HepG2 (cell line): ENCODE measurements around the gene SERPINA3. TPM values are rescaled to one million over a fixed set of nuclear protein-coding genes. Genes with fewer than 3 reads are reported as not detected.
A peak's percentile ranks its signal among the peaks of the same experiment; 100 is the strongest.

Experiments
- EP300 ChIP-seq, 3 experiments: sonication (generic) in 1 of 3; formaldehyde crosslinking in 1 of 3; IDR thresholded peaks; 2 replicates each; pipeline versions ENCODE4 v1.5.1 to v1.6.1; 2011 to 2020; ENCODE audit warnings: low read depth in 2 of 3, low read length in 2 of 3, borderline replicate concordance in 1 of 3, improper control_type of control experiment in 1 of 3, mild to moderate bottlenecking in 1 of 3, missing genetic modification reagents in 1 of 3, moderate library complexity in 1 of 3
- FOXC1 ChIP-seq: sonication (generic); formaldehyde crosslinking; IDR thresholded peaks from 2 replicates; pipeline ENCODE4 v1.8.0; 2022; ENCODE audit warnings: mild to moderate bottlenecking, missing genetic modification reagents, borderline replicate concordance
- FOXP1 ChIP-seq, 2 experiments: fragments of 450-650 bp in 1 of 2; IDR thresholded peaks; 2 replicates each; pipeline ENCODE4 v1.6.1; 2017 to 2018; ENCODE audit warnings: antibody characterized with exemption in 1 of 2
- HNF4A ChIP-seq: sonication (generic); formaldehyde crosslinking; IDR thresholded peaks from 2 replicates; pipeline ENCODE4 v1.4.0; 2020; ENCODE audit warnings: missing genetic modification reagents
- KAT2B ChIP-seq: fragments of 150-350 bp; IDR thresholded peaks from 2 replicates; pipeline ENCODE4 v1.6.1; 2014; ENCODE audit warnings: low read depth, low read length, borderline replicate concordance
- KAT8 ChIP-seq: IDR thresholded peaks from 2 replicates; pipeline ENCODE4 v1.6.1; 2016; ENCODE audit warnings: missing genetic modification reagents, missing compliant biosample characterization
- KDM3A ChIP-seq: IDR thresholded peaks from 2 replicates; pipeline ENCODE4 v1.6.1; 2018; ENCODE audit warnings: low read depth, missing compliant biosample characterization
- MAF1 ChIP-seq: sonication (generic); formaldehyde crosslinking; IDR thresholded peaks from 2 replicates; pipeline ENCODE4 v1.5.0; 2020; ENCODE audit warnings: missing genetic modification reagents, borderline replicate concordance
- SIN3B ChIP-seq: fragments of 150-350 bp; IDR thresholded peaks from 2 replicates; pipeline ENCODE4 v1.6.1; 2014; ENCODE audit warnings: low read length
- ZNF17 ChIP-seq: sonication (generic); formaldehyde crosslinking; IDR thresholded peaks from 2 replicates; pipeline ENCODE4 v1.5.0; 2020; ENCODE audit warnings: mild to moderate bottlenecking, missing genetic modification reagents
- ZNF296 ChIP-seq: sonication (generic); formaldehyde crosslinking; conservative IDR thresholded peaks from 2 replicates; pipeline ENCODE4 v1.5.0; 2020; ENCODE audit warnings: mild to moderate bottlenecking, missing genetic modification reagents
- ZNF546 ChIP-seq: sonication (generic); formaldehyde crosslinking; conservative IDR thresholded peaks from 2 replicates; pipeline ENCODE4 v1.8.1; 2023; ENCODE audit warnings: mild to moderate bottlenecking, missing genetic modification reagents
- ZNF788 ChIP-seq: sonication (generic); formaldehyde crosslinking; IDR thresholded peaks from 2 replicates; pipeline ENCODE4 v1.5.0; 2020; ENCODE audit warnings: mild to moderate bottlenecking, missing genetic modification reagents, borderline replicate concordance
- polyA plus RNA-seq, 8 experiments: library from polyadenylated mRNA; depleted of rRNA in 3 of 8; stranded (reverse) in 7 of 8; unstranded in 1 of 8; fragments of >200 nt; fragmentation: Illumina TruSeq in 4 of 8; extraction: Trizol in 4 of 8; gene quantifications; 2 replicates each; pipeline versions ENCODE4 v1.2.1 to v1.2.3, GENCODE V29; 2011 to 2016; ENCODE audit warnings: low read depth in 4 of 8, missing spikeins in 1 of 8, mixed read lengths in 1 of 8; ENCODE audit not compliant: insufficient read depth in 1 of 8
- total RNA-seq, 5 experiments: library from RNA; depleted of rRNA; stranded (reverse); fragments of >200 nt; fragmentation: Illumina TruSeq; extraction: Trizol; gene quantifications; 2 replicates each; pipeline ENCODE4 v1.2.3, GENCODE V29; 2016; ENCODE audit warnings: low read depth in 1 of 5
- TF ChIP-seq, protein P1 (sequence below): sonication (generic); formaldehyde crosslinking; IDR thresholded peaks from 2 replicates; pipeline ENCODE4 v1.9.0; 2021; ENCODE audit warnings: missing genetic modification reagents, borderline replicate concordance
- TF ChIP-seq, protein P2 (sequence below): sonication (generic); formaldehyde crosslinking; IDR thresholded peaks from 2 replicates; pipeline ENCODE4 v1.5.1; 2020; ENCODE audit warnings: missing genetic modification reagents, mild to moderate bottlenecking, borderline replicate concordance
- TF ChIP-seq, protein P3 (sequence below): sonication (generic); formaldehyde crosslinking; IDR thresholded peaks from 2 replicates; pipeline ENCODE4 v1.5.1; 2020; ENCODE audit warnings: mild to moderate bottlenecking, missing genetic modification reagents, moderate library complexity
- TF ChIP-seq, protein P4 (sequence below): sonication (generic); formaldehyde crosslinking; IDR thresholded peaks from 2 replicates; pipeline ENCODE4 v1.4.0; 2020; ENCODE audit warnings: missing genetic modification reagents, borderline replicate concordance
- TF ChIP-seq, protein P5 (sequence below): sonication (generic); formaldehyde crosslinking; IDR thresholded peaks from 2 replicates; pipeline ENCODE4 v1.5.1; 2020; ENCODE audit warnings: missing genetic modification reagents, mild to moderate bottlenecking, borderline replicate concordance

The SERPINA3 gene
- total and polyA plus RNA-seq, 2 of the 13 experiments (the other 11 are each of a cell fraction or from before 2014, with no cell fraction given) = 825 to 2,200 TPM

DNA sequence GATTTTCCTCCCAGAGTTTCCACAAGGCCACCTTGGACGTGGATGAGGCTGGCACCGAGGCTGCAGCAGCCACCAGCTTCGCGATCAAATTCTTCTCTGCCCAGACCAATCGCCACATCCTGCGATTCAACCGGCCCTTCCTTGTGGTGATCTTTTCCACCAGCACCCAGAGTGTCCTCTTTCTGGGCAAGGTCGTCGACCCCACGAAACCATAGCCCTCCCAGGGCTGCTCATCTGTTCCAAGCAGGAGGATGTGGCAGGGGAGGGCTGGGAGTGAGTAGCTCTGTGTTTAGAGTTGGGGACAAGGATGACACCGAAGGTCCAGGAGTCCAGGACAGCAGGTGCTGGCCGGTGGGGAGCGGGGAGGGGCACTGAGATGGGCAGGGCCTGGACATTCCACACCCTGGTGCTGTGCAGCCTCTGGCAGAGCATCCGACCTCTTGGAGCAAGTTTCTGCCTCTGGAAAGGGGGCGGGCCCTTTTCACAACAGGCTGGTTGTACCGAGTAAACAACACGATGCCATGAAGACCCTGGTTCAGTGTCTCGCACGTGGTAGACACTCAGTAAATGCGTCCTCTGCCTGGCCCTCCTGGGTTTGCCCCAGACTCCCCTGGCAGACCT is 42.7 kb upstream of the SERPINA3 start (continued):
- TF ChIP-seq, protein P1, sequence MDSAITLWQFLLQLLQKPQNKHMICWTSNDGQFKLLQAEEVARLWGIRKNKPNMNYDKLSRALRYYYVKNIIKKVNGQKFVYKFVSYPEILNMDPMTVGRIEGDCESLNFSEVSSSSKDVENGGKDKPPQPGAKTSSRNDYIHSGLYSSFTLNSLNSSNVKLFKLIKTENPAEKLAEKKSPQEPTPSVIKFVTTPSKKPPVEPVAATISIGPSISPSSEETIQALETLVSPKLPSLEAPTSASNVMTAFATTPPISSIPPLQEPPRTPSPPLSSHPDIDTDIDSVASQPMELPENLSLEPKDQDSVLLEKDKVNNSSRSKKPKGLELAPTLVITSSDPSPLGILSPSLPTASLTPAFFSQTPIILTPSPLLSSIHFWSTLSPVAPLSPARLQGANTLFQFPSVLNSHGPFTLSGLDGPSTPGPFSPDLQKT (CRISPR knock-in tag) = no peak
- TF ChIP-seq ZNF296 = peak; percentile 87; the same call in 1 of the 2 replicates
- TF ChIP-seq, protein P2, sequence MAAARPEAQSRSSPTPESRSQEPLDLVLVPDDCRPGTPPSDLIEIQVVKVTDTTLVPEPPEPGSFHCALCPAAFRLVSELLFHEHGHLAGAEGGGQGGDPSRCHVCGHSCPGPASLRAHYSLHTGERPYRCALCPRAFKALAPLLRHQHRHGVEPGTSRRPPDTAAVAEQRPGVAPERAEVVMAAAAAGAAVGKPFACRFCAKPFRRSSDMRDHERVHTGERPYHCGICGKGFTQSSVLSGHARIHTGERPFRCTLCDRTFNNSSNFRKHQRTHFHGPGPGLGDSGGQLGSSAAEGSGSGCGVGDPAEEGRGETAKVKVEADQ (CRISPR knock-in tag) = no peak
- TF ChIP-seq MAF1 (CRISPR knock-in tag) = no peak
- TF ChIP-seq KAT8 (CRISPR knock-in tag) = no peak
- TF ChIP-seq, protein P3, sequence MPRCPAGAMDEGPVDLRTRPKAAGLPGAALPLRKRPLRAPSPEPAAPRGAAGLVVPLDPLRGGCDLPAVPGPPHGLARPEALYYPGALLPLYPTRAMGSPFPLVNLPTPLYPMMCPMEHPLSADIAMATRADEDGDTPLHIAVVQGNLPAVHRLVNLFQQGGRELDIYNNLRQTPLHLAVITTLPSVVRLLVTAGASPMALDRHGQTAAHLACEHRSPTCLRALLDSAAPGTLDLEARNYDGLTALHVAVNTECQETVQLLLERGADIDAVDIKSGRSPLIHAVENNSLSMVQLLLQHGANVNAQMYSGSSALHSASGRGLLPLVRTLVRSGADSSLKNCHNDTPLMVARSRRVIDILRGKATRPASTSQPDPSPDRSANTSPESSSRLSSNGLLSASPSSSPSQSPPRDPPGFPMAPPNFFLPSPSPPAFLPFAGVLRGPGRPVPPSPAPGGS (CRISPR knock-in tag) = 0 out of 2 replicates have a peak, but pooled peaks have one; percentile 25
- 0 out of 2 replicates have a peak, but pooled peaks have one; percentile 71 for TF ChIP-seq KDM3A (CRISPR knock-in tag)
- TF ChIP-seq FOXC1 (CRISPR knock-in tag) = peak; percentile 19; the same call in 1 of the 2 replicates
- no peak for TF ChIP-seq ZNF546 (CRISPR knock-in tag)
- no peak for TF ChIP-seq KAT2B
- TF ChIP-seq EP300 (IDR thresholded peaks at IDR 0.05; ENCODE audit: low read depth in 2 of 2, low read length in 2 of 2) = peak in 1 of 2 experiments; percentile 35; a peak in 1 of 4 replicates
- no peak for TF ChIP-seq EP300 (CRISPR knock-in tag; IDR thresholded peaks at IDR 0.05; ENCODE audit: borderline replicate concordance)
- TF ChIP-seq FOXP1 (IDR thresholded peaks at IDR 0.05) = no peak
- no peak for TF ChIP-seq FOXP1 (CRISPR knock-in tag; IDR thresholded peaks at IDR 0.05)
- TF ChIP-seq, protein P4, sequence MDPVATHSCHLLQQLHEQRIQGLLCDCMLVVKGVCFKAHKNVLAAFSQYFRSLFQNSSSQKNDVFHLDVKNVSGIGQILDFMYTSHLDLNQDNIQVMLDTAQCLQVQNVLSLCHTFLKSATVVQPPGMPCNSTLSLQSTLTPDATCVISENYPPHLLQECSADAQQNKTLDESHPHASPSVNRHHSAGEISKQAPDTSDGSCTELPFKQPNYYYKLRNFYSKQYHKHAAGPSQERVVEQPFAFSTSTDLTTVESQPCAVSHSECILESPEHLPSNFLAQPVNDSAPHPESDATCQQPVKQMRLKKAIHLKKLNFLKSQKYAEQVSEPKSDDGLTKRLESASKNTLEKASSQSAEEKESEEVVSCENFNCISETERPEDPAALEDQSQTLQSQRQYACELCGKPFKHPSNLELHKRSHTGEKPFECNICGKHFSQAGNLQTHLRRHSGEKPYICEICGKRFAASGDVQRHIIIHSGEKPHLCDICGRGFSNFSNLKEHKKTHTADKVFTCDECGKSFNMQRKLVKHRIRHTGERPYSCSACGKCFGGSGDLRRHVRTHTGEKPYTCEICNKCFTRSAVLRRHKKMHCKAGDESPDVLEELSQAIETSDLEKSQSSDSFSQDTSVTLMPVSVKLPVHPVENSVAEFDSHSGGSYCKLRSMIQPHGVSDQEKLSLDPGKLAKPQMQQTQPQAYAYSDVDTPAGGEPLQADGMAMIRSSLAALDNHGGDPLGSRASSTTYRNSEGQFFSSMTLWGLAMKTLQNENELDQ = no peak
- no peak for TF ChIP-seq ZNF17
- peak; percentile 91 for TF ChIP-seq HNF4A
- TF ChIP-seq, protein P5, sequence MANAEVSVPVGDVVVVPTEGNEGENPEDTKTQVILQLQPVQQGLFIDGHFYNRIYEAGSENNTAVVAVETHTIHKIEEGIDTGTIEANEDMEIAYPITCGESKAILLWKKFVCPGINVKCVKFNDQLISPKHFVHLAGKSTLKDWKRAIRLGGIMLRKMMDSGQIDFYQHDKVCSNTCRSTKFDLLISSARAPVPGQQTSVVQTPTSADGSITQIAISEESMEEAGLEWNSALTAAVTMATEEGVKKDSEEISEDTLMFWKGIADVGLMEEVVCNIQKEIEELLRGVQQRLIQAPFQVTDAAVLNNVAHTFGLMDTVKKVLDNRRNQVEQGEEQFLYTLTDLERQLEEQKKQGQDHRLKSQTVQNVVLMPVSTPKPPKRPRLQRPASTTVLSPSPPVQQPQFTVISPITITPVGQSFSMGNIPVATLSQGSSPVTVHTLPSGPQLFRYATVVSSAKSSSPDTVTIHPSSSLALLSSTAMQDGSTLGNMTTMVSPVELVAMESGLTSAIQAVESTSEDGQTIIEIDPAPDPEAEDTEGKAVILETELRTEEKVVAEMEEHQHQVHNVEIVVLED (CRISPR knock-in tag) = no peak
- TF ChIP-seq ZNF788 = peak; percentile 24; the same call in 1 of the 2 replicates
- no peak for TF ChIP-seq SIN3B
